LNCaP clone FGC (cell line): ENCODE measurements around the gene EPHA4.
"Not testable (repeated sequence)": the region's sequence is repeated elsewhere in the genome, so short reads cannot be mapped to it uniquely, and the experiment has no call there.

ENCODE experiments used
- DNase-seq: peaks from one replicate; pipeline ENCODE4 v3.0.0-alpha.2; 2011; ENCODE audit warnings: low read depth
- H3K4me3 ChIP-seq: 2 replicates; pipeline ENCODE4 v1.5.1; 2011; ENCODE audit warnings: mild to moderate bottlenecking, low read depth, low read length, control low read depth
- TF ChIP-seq, protein P1 (sequence below): IDR thresholded peaks from 2 replicates; pipeline ENCODE4 v1.5.1; 2012; ENCODE audit warnings: mild to moderate bottlenecking; ENCODE audit not compliant: control insufficient read depth, insufficient read depth; ENCODE audit errors: extremely low read depth

EPHA4 gene

DNA sequence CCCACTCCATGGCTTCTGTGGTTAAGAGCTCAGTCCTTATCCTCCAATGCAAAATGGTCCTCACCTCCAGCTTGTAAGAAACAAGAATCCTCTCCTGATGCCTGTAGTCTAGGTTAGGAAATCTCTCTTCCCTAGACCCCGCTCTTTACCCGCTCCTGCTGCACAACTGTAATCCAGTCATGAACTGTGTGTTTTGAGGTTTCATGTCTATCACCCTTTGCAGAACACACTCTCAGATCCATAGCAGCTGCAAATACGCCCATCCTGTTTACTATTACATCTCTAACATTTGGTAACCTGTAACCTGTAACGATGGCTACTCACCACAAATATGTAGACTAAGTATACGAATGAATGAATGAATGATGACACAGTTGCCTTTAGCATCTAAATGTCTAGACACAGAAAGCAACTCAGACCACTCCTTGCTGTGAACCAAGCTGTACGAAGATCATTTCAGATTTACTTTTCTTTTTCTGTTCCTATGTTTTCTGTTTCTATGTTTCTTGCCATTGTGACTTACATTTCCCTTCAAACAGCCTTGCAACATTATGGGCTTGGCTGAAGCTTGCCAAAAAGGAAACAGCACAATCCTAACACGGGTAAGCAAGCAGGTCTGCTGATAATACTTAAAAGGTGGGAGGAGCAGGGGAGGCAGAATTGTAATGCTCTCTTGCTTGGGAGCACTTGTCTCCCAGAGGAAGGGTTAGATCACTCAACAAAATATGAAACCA is 53.7 kb downstream of the EPHA4 start:
- no peak for DNase-seq
- no peak overlapping the region for H3K4me3 ChIP-seq

DNA sequence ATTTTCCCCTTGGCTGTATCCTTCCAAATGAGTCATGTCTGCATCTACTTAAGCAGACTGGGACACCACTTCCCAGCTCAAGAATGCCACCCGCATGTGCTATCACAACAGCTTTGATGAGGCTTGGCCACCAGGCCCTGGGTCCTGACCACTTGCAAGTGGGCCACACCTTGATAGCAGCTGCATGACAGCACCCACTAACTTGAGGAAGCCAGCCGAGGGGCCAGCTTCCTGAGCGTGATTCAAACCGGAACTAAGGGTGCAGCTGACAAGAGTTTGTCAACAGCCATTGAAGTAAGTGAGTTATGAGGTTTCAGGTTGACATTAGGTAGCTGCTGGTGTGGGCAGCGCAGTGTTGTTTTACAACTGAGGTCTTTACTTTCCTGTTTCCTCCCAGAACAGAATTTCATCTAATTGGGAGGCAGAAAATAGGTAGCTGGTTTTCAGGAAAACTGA is 54.4 kb downstream of the EPHA4 start:
- H3K4me3 ChIP-seq, result no peak overlapping the region
- TF ChIP-seq, protein P1, sequence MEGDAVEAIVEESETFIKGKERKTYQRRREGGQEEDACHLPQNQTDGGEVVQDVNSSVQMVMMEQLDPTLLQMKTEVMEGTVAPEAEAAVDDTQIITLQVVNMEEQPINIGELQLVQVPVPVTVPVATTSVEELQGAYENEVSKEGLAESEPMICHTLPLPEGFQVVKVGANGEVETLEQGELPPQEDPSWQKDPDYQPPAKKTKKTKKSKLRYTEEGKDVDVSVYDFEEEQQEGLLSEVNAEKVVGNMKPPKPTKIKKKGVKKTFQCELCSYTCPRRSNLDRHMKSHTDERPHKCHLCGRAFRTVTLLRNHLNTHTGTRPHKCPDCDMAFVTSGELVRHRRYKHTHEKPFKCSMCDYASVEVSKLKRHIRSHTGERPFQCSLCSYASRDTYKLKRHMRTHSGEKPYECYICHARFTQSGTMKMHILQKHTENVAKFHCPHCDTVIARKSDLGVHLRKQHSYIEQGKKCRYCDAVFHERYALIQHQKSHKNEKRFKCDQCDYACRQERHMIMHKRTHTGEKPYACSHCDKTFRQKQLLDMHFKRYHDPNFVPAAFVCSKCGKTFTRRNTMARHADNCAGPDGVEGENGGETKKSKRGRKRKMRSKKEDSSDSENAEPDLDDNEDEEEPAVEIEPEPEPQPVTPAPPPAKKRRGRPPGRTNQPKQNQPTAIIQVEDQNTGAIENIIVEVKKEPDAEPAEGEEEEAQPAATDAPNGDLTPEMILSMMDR, result no peak
- DNase-seq, result no peak

More for the DNA sequence above, 53.7 kb downstream of the EPHA4 start:
- TF ChIP-seq, protein P1, result no peak

DNA sequence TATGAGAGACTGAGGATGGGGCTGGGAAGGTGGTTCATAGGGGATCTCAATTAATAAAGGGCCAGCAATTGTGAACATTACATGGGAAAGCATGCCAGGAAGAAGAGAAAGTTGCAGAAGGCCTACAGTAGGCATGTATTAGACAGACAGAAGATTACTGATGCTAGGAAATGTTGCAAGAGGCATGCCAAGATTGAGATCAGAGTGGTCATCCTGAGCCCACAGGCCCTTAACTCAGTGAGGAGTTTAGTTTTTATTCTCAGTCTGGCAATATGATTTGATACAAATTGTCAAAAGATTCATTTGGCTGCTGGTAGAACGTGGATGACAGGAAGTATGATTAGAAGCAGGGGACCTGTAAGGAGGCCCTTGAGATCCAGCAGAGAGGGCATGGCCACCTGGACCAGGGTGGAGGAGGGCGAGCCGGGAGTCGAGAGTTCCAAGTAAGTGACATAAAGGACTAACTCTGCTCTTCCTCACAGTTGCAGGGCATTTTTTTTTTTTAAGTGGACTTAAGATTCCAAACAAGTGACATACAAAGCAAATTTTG is 54.9 kb downstream of the EPHA4 start:
- no peak overlapping the region for H3K4me3 ChIP-seq
- DNase-seq, result no peak
- TF ChIP-seq, protein P1, result no peak

DNA sequence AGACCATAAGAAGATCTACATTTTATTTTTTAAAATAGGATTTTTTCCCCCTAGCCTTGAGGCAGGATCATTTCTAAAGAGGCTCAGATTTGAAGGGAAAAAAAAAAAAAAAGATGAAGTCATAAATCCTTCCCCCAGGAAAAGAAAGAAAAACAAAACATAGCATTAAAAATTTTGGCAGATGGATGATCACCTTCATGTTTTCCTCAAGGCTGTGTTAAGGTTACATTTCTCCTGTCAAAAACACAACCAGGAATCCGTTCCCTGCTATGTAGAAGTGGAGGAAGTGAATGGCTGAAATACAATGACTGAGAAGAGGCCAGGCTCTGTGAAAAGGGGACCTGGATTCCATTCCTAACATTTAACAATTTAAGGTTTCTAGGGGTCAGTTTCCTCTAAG is 56.2 kb downstream of the EPHA4 start:
- DNase-seq, result no peak
- TF ChIP-seq, protein P1, result no peak
- H3K4me3 ChIP-seq, result no peak overlapping the region

DNA sequence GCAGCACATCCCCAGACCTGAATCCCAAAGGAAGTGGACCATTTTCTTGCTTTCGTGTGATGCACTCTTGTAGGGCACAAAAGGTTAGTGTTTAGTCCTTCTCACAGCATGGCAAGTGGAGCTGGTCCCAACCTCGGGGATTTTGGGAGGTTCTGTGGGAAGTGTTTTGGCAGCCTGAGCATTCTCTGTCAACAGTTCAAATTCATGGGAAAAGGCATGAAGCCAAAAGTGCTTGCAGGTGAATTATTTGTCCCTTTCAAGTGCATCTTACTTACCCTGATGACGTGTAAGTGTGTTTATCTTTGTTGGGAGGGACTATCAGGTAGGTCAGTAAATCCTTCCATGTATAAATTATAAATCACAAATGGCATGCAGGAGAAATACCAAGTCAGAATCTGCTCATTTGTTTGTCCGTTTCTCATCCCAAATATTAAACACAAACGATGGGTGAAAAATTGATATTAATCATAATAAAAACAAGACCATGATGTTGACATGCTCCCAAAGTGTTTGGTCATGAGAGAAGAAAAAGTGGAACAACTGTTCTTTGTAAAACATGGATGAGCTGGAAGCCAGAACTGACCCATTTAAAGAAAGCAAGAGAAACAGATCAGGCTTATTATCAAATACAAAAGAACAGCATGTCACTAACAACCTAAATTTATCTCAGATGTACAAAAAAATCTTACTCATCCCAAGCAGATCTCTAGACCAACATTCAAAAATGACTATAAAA is 57.6 kb downstream of the EPHA4 start:
- no peak for DNase-seq
- TF ChIP-seq, protein P1, result no peak
- no peak overlapping the region for H3K4me3 ChIP-seq

DNA sequence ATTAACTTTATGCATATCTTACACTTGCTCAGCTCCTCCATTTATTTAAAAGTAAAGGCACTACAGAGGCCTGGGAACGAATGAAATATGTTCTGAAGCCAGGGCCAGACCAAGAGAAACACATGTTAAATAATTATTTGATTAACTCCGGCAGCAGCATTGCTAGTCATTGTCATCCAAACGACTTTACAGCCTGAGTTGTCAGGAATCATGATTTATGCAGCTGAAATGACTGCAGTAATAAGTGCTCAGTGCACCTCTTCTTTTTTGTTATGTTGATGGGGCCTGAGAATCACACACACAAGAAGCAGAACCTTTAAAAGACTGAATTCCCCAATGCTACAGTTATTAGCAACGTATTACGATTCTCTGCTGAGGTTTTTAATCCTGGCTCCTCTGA is 58.9 kb downstream of the EPHA4 start:
- no peak overlapping the region for H3K4me3 ChIP-seq
- no peak for DNase-seq
- TF ChIP-seq, protein P1, result no peak

DNA sequence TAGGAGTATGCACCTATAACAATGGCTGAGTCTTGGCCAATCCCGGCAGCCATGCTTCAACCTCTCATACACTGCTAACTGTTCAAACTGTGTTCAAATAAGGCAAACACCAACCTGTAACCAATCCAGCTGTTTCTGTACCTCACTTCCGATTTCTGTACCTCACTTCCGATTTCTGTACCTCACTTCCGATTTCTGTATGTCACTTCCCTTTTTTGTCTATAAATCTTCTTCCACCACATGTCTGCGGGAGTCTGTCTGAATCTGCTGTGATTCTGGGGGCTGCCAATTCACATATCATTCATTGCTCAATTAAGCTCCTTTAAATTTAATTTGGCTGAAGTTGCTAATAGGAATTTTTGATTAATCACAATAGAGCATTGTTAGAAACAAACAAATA is 60.8 kb downstream of the EPHA4 start:
- not testable (repeated sequence) for DNase-seq, H3K4me3 ChIP-seq
